CMK (cell line): ENCODE results near the gene PSAP.

Experiments
- DNase-seq: peaks from one replicate; pipeline ENCODE4 v3.0.0-alpha.2; 2010; ENCODE audit warnings: low read depth

Gene PSAP

DNA sequence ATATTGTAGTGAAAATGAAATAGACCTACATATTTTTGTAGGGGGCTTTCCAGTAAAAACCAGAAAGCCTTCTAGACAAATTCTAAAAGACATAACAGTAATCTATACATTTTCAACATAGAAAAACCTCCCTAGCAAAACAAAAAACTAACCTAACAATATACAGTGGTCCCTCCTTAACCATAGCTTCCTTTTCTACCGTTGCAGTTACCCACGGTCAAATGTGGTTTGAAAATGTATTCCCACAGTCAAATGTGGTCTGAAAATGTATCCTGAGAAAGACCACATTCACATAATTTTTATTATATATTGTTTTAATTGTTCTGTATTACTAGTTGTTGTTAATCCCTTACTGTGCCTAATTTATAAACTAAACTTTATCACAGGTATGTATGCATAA, 6.4 kb downstream of the PSAP start:
- no peak for DNase-seq

GRCh38 chr10:71844084-71844483, 7.0 kb downstream of the PSAP start:
- no peak for DNase-seq

DNA sequence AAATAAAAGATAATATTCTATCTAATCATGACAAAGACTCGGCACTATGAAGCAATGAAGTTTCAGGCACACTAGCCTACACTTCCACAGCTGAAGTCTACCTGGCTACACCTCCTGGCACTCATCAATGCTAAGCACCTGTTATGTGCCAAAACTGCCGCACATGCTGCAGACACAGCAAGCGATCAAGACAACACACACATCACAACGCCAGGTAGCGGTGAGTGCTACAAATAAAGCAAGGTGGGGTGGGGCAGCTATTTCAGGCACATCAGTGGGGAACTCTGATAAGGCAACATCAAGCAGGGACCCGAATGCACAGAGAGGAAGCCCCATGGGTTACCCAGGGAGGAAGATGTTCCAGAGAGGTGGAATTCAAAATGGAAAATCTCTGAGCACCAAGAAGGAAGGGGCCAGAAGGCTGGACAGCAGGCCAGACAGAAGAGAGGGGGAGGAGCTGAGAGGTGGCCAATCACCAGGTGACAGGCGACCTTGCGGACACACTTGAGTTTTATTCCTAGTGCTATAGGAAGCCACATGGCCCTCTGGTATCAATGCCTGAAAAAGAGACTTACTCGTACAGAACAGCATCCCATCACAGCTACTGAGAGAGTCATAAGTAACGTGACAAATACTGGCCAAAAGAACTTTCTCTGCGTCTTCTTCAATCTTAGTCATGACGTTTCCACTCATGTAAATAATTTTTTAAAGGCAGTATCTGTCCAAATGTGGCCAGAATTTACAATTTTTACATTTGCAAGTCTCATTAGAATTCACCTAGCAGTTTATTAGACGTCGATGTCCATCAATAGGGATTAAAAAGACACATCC, 8.0 kb downstream of the PSAP start:
- no peak for DNase-seq

DNA sequence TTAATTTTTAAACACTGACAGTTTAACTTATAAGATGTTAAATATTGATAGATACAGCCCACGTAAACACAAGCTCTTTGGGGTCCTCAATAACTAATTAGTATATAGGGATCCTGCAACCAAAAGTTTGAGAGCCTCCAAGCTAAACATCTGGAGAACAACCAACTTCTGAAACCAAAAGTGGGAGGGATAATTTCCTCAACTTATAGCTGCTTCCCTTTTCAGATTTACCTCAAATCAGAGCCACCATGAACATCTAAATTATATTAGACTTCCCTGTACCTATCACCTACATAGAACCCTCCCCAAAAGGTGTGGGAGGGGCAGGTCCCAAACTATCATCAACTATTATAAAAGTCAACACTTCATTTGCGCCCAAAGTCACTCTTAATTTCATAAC, 8.6 kb downstream of the PSAP start:
- no peak for DNase-seq

GRCh38 chr10:71840958-71841335, 10.1 kb downstream of the PSAP start:
- no peak for DNase-seq

GRCh38 chr10:71840177-71840957, 10.7 kb downstream of the PSAP start:
- DNase-seq = no peak

DNA sequence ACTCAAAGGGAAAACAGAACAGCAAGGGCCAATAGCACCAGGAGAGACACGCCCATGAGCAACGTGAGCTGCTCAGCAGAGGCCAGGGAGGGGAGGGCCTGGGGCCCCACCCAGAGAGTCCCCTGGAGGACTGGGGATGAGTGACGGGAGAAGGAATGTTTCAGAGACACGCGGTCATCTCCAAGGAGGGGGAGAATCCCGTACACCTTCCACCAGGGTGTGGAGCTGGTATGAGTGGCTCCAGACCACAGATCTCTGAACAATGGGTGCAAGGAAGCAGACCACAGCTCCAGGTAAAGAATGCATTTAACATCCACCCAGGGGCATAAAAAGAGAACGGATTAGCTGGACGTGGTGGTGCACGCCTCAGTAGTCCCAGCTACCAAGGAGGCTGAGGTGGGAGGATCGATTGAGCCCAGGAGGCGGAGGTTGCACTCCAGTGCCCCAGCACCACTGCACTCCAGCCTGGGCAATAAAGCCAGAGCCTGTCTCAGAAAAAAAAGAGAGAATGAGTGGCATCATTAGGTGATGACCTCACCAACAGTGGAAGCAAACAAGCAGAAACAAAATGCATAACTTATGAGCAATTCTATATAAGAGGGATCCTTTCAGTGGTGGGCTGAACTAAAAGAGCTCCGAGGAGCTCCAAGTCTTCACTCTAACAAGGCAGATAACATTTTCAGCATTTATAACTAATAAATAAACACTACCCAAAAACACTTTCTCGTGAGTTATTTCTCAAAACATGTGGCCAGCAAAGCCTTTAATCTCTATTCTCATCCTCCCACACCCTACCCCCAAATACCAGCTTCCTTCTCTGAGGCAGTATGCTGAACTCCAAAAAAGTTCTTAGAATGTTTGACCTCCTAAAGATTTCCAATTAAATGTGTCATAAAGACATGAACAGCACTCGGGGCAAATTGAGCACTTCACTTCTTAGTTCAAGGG, 12.5 kb downstream of the PSAP start:
- no peak for DNase-seq

DNA sequence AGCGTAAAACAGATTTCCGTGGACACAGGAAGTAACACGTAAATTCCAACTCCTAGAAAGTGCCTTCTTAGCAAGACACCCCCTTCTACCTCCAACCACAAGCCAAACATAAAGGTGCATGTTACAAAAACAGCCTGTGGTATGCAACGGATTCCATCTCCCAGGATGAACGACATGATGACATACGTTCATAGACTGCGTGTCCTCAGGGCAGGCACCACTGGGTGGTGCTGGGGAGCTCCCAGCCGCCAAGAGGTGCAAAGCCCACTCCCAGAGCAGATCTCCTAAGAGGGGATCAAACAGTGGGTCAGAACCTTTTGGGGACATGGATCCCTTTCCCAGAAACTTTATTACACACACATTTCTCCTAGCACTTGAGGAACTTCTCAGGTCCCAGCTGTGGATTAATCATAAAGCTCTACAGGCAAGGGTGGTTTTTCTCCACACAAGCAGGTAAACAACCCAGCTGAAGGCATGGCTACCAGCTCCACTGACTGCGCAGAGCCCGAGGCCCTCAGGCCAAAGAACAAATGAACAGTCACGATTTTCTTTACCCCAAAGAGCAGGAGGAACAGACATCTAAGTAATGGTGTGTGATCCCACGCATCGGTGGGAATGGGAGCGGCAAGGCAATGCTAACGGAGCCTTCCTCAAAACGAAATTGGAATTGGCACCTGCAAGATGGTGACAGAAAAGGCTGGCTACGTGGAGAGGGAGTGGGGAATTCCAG, 13.8 kb downstream of the PSAP start:
- no peak for DNase-seq

GRCh38 chr10:71836596-71836974, 14.5 kb downstream of the PSAP start:
- DNase-seq = no peak

- no peak for DNase-seq
Measured at GRCh38 chr10:71835671-71836595, 15.1 kb downstream of the PSAP start.

- no peak for DNase-seq
Measured at GRCh38 chr10:71834343-71834674, 16.7 kb downstream of the PSAP start.

- no peak for DNase-seq
Measured at GRCh38 chr10:71833451-71834342, 17.4 kb downstream of the PSAP start.

DNA sequence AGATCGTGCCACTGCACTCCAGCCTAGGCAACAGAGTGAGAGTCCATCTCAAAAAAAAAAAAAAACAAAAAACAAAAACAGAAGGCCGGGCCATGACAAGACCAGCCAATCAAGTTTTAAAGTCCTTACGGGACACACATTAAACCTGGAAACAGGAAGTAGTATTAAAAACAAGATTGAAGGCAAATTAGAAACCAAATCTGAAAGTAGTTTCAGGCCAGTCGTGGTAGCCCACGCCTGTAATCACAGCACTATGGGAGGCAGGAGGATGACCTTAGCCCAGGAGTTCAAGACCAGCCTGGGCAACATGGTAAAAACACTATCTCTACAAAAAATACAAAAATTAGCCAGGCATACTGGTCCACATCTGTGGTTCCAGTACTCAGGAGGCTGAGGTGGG, 18.1 kb downstream of the PSAP start:
- DNase-seq = no peak

DNA sequence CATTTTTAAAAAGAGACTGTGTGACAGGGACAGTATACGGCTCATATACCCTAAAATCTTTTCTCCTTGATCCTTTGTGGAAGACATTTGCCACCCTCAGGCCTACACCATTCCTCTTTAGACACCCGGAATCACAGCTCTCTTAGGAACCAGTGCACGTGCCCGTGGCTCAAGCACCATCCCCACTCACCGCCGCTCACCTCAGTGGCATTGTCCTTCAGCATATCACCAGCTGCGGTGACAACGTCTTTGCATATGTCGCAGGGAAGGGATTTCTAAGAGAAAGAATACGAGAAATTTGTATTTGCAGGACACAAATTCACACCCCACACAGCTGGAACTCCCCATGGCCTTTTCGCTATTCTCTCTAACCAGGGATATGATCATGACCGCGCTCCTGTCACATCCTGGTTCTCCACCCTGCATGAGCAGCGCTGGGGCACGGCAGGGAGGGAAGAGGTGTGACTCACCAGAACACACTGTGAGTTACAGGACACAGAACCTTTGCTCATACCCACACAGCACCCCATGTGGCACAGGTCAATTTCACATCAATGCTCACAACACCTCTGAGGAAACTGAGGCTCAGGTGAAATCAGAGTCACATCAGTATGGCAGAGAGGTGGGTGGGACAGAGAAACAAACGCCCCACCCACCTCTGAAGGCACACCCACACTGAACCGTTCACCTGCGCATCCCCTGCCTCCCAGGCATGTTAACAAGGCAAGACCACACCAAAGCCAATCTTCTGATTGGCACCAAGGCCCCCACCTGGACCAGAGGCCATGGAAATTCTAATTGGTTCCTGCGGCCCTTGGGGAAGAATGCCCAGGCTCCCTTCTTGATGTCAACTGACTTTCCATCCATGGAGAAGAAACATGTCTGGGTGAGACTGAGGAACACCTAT, 19.2 kb downstream of the PSAP start:
- DNase-seq = no peak

- DNase-seq = no peak
Measured at GRCh38 chr10:71830726-71831125, 20.3 kb downstream of the PSAP start.

- DNase-seq = no peak
Measured at GRCh38 chr10:71829896-71830295, 21.2 kb downstream of the PSAP start.

- DNase-seq = no peak
Measured at GRCh38 chr10:71829171-71829570, 21.9 kb downstream of the PSAP start.

- no peak for DNase-seq
Measured at GRCh38 chr10:71828702-71829101, 22.3 kb downstream of the PSAP start.

- no peak for DNase-seq
Measured at GRCh38 chr10:71827852-71828251, 23.2 kb downstream of the PSAP start.
